ENCODE measurements around the gene FLNC.

Gene FLNC

DNA sequence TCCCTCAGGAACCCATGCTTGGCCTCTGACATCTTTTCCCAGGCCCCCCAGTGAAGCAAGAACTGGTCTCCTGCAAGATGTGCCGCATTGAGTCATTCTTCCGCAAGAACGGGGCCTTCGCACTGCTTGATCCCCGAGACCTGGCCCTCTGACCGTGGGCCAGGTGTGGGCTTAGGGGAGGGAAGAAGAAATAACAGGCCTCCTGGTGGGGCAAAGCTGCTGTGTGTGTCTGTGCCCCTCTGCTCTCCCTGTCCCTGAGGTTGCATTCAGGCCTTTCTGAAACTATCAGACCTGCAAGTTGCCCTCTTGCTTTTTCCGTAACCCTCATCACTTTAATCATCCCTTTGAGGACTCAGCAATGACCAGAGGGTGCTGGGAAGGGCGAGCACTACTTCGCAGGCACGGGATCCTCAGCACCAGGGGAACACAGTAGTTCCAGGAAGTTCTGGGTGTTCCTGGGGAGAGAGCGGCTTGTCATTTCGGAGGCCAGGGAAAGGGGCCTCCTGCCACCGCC is 38.5 kb downstream of the FLNC start:
- TF ChIP-seq CTCF (IDR thresholded peaks at IDR 0.05; ENCODE audit: insufficient read depth, low read length, poor library complexity, severe bottlenecking) (no peak), EZH2phosphoT487 (conservative IDR thresholded peaks at IDR 0.05; ENCODE audit: low read length) (no peak)
- Histone ChIP-seq H3K27ac (ENCODE audit: low read depth, low read length) (no peak overlapping the region), H3K27me3 (ENCODE audit: low read length) (no peaks in the 10 kb centered on the region), H3F3A (ENCODE audit: insufficient read depth) (peaks cover 4% of the 10 kb centered on the region; the same call in 1 of the 2 replicates), H3K4me2 (ENCODE audit: low read depth, low read length, poor library complexity, severe bottlenecking) (peak overlapping the region; percentile 31), H4K20me1 (ENCODE audit: low read depth, low read length) (no peaks in the 10 kb centered on the region), H3K9ac (ENCODE audit: low read length) (no peak overlapping the region), H3K9me3 (ENCODE audit: insufficient read depth, low read length) (no peaks in the 10 kb centered on the region), H3K4me3 (ENCODE audit: insufficient read depth, low read length, poor library complexity, severe bottlenecking) (no peak overlapping the region), H3K9me2 (replicated peaks; ENCODE audit: insufficient read depth, low read length) (no peaks in the 10 kb centered on the region), H3K36me3 (ENCODE audit: low read length) (no peaks in the 10 kb centered on the region), H2AFZ (ENCODE audit: low read depth, low read length, severe bottlenecking) (no peak overlapping the region), H3K79me2 (ENCODE audit: insufficient read depth, low read length) (peaks cover 5% of the 10 kb centered on the region)

DNA sequence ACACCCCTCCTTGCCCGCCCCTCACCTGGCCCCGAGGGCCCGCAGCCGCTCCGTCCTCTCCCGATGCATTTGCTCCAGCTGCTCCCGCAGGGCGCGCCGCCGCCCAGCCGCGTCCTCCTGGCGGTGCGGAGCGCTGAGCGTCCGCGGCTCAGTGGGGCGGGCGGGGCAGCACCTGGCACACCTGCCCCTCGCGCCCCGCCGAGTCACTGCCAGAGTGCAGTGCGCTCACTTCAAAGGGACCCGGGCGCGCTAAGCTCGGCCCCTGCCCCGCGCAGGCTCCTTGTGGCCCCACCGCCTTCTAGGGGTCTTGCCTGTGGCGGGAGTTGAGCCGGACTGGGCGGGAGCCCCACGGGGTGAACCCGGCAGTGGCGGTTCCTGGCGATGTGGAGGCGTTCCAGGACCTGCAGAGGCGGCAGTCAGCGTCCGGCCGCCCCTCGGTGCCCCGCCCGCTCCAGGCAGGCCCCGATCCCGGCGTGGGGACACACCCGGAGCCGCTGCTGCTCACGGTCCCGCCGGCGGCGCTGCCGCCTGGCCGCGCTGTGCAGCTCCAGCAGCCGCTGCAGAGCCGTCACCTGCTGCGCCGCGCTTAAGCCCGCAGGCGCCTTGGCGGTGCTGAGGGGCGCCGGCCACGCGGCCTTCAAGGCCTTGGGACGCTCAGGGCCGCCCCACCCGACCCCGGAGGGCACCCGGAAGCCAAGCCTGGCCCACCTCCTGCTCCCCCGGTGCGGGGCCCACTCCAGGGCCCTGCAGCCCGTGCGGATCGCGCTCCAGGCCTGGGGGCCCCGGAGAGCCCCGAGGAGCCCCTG is 39.1 kb downstream of the FLNC start:
- no peak overlapping the region for H3K4me3 ChIP-seq (ENCODE audit: insufficient read depth, low read length, poor library complexity, severe bottlenecking)
- no peak overlapping the region for H2AFZ ChIP-seq (ENCODE audit: low read depth, low read length, severe bottlenecking)
- H3K79me2 ChIP-seq (ENCODE audit: insufficient read depth, low read length), result no peaks in the 10 kb centered on the region
- no peaks in the 10 kb centered on the region for H3K36me3 ChIP-seq (ENCODE audit: low read length)
- H4K20me1 ChIP-seq (ENCODE audit: low read depth, low read length), result no peaks in the 10 kb centered on the region
- TF ChIP-seq CTCF (IDR thresholded peaks at IDR 0.05; ENCODE audit: insufficient read depth, low read length, poor library complexity, severe bottlenecking) (no peak), EZH2phosphoT487 (conservative IDR thresholded peaks at IDR 0.05; ENCODE audit: low read length) (no peak)
- no peaks in the 10 kb centered on the region for H3K9me2 ChIP-seq (replicated peaks; ENCODE audit: insufficient read depth, low read length)
- H3K27ac ChIP-seq (ENCODE audit: low read depth, low read length), result no peak overlapping the region
- peak overlapping the region; percentile 31 for H3K4me2 ChIP-seq (ENCODE audit: low read depth, low read length, poor library complexity, severe bottlenecking)
- no peak overlapping the region for H3K9ac ChIP-seq (ENCODE audit: low read length)
- H3F3A ChIP-seq (ENCODE audit: insufficient read depth), result peaks cover 4% of the 10 kb centered on the region; the same call in 1 of the 2 replicates
- H3K27me3 ChIP-seq (ENCODE audit: low read length), result no peaks in the 10 kb centered on the region
- H3K9me3 ChIP-seq (ENCODE audit: insufficient read depth, low read length), result no peaks in the 10 kb centered on the region

DNA sequence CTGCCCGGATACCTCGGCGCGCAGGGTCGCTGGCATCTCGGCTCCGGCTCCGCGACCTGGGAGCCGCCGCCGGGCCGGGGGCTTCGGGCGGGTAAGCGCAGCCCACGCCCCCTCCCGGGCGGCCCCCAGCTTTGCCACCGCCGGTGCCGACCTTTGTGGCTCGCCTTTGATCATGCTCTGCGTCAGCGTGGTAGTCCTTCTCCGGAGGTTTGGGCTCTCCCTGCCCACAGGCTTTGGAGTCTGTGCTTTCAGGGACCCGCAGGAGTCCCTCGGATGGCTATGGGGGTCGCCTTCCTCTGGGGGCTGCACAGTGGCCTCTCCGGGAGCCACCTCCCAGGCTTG is 39.7 kb downstream of the FLNC start:
- no peak for TF ChIP-seq CTCF (IDR thresholded peaks at IDR 0.05; ENCODE audit: insufficient read depth, low read length, poor library complexity, severe bottlenecking)
- no peak for TF ChIP-seq EZH2phosphoT487 (conservative IDR thresholded peaks at IDR 0.05; ENCODE audit: low read length)
- Histone ChIP-seq H3K4me2 (ENCODE audit: low read depth, low read length, poor library complexity, severe bottlenecking) (no peak overlapping the region), H3K36me3 (ENCODE audit: low read length) (no peaks in the 10 kb centered on the region), H3K27ac (ENCODE audit: low read depth, low read length) (no peak overlapping the region), H3K9me3 (ENCODE audit: insufficient read depth, low read length) (no peaks in the 10 kb centered on the region), H3K9ac (ENCODE audit: low read length) (no peak overlapping the region), H2AFZ (ENCODE audit: low read depth, low read length, severe bottlenecking) (no peak overlapping the region), H3K9me2 (replicated peaks; ENCODE audit: insufficient read depth, low read length) (no peaks in the 10 kb centered on the region), H3K79me2 (ENCODE audit: insufficient read depth, low read length) (no peaks in the 10 kb centered on the region), H3F3A (ENCODE audit: insufficient read depth) (peaks cover 4% of the 10 kb centered on the region; the same call in 1 of the 2 replicates), H4K20me1 (ENCODE audit: low read depth, low read length) (no peaks in the 10 kb centered on the region), H3K4me3 (ENCODE audit: insufficient read depth, low read length, poor library complexity, severe bottlenecking) (no peak overlapping the region), H3K27me3 (ENCODE audit: low read length) (no peaks in the 10 kb centered on the region)

Measured in SU-DHL-6 (cell line).